ENCODE measurements around the gene GALNT9. TPM values are rescaled to one million over a fixed set of nuclear protein-coding genes. Genes with fewer than 3 reads are reported as not detected.

Gene GALNT9
- polyA plus RNA-seq, 2 of the 4 experiments (the other 2 are of a cell fraction) = 0.66 to 2.8 TPM

GRCh38 chr12:132175496-132176384 lies 153.6 kb downstream of the GALNT9 start:
- no peak for TF ChIP-seq RFX5 (IDR thresholded peaks at IDR 0.05)
- no peak for TF ChIP-seq RNF2 (IDR thresholded peaks at IDR 0.05; ENCODE audit: borderline replicate concordance, low read depth)
- TF ChIP-seq ZFP36 (IDR thresholded peaks at IDR 0.05; ENCODE audit: borderline replicate concordance, partially characterized antibody) = no peak
- no peak for TF ChIP-seq ZSCAN20 (CRISPR knock-in tag; IDR thresholded peaks at IDR 0.05)
- TF ChIP-seq KDM1A (IDR thresholded peaks at IDR 0.05; ENCODE audit: low read depth) = no peak
- no peak for TF ChIP-seq ELK1 (IDR thresholded peaks at IDR 0.05; ENCODE audit: low read depth, low read length)
- TF ChIP-seq ZC3H11A (IDR thresholded peaks at IDR 0.05) = no peak
- TF ChIP-seq, protein P1, sequence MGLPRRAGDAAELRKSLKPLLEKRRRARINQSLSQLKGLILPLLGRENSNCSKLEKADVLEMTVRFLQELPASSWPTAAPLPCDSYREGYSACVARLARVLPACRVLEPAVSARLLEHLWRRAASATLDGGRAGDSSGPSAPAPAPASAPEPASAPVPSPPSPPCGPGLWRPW (IDR thresholded peaks at IDR 0.05) = no peak
- TF ChIP-seq KDM5A (IDR thresholded peaks at IDR 0.05) = no peak
- ATAC-seq = no peak
- peaks cover 9% of the 10 kb centered on the region; the same call in 2 of the 3 replicates for H3K4me1 ChIP-seq
- H3K9me3 ChIP-seq = no peaks in the 10 kb centered on the region
- 65% methylated on average over 22 of the region's 35 CpGs for WGBS (ENCODE audit: missing lambda C conversion rate)
- H3K4me2 ChIP-seq = no peak overlapping the region
- no peak overlapping the region for H3K27ac ChIP-seq
- FAIRE-seq = no peak
- ChIA-PET POLR2A (no interaction called here), CTCF (interaction anchor here (1.0 to 2.6 kb wide), 7 partner anchors 9 to 439 kb away, joined by 4 to 7 read pairs (median 6); no protein-coding TSS in a partner anchor)
- DNase-seq (ENCODE audit: low read depth in 1 of 2, low spot score in 1 of 2) = no peak
- H3K4me3 ChIP-seq = no peak overlapping the region

DNA sequence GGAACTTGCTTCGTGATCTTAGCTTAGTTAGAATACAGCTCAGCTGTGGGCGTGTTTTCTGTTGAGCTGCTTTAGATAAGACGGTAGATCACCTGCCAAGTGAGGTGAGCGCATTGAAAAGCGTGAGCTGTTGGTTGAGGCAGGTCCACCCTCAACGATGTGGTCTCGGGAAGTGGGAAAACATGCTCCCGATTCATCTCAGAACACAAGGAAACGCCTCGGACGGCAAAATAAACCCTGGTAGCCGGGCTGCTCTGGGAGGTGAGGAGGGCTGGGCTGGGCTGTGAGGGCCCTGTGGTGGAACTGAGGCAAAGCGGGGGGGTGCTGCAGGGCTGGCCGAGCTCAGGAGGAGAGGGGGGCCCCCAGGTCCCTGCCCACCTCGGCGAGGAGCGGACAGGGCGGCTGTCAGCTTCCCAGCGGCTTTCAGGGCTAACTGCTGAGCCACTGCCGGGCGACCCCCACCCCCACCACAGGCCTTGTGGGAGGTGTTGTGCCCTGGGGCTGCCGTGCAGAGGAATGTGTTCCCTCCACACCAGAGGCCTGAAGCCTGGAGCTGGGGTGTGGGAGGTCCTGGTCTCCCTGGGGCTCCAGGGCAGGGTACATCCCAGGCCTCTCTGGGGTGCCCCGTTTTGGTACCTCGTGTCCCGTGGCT lies 154.4 kb downstream of the GALNT9 start:
- Histone ChIP-seq H3K4me2 (no peak overlapping the region), H3K4me3 (no peak overlapping the region), H3K27ac (no peak overlapping the region), H3K4me1 (peaks cover 9% of the 10 kb centered on the region; the same call in 2 of the 3 replicates), H3K9me3 (no peaks in the 10 kb centered on the region)
- ChIA-PET POLR2A (no interaction called here), CTCF (interaction anchor here (0.6 to 2.6 kb wide), 10 partner anchors 12 to 457 kb away, joined by 3 to 7 read pairs (median 5); no protein-coding TSS in a partner anchor)
- FAIRE-seq (no peak), ATAC-seq (no peak), DNase-seq (ENCODE audit: low read depth in 1 of 2, low spot score in 1 of 2) (no peak)
- WGBS (ENCODE audit: missing lambda C conversion rate) = 76% methylated on average over 23 of the region's 25 CpGs
- no peak for TF ChIP-seq PHF8 (IDR thresholded peaks at IDR 0.05; ENCODE audit: borderline replicate concordance, low read depth)
- no peak for TF ChIP-seq CBX2 (IDR thresholded peaks at IDR 0.05; ENCODE audit: borderline replicate concordance, low read depth)
- no peak for TF ChIP-seq MAZ (IDR thresholded peaks at IDR 0.05; ENCODE audit: borderline replicate concordance, low read depth, low read length)
- no peak for TF ChIP-seq ZSCAN20 (CRISPR knock-in tag; IDR thresholded peaks at IDR 0.05)
- no peak for TF ChIP-seq PBX3 (IDR thresholded peaks at IDR 0.05)
- no peak for TF ChIP-seq NPAS2 (CRISPR knock-in tag; IDR thresholded peaks at IDR 0.05; ENCODE audit: borderline replicate concordance)
- TF ChIP-seq EHF (CRISPR knock-in tag; IDR thresholded peaks at IDR 0.05) = no peak
- TF ChIP-seq HOXA7 (CRISPR knock-in tag; IDR thresholded peaks at IDR 0.05) = no peak
- TF ChIP-seq FOSB (CRISPR knock-in tag; IDR thresholded peaks at IDR 0.05) = no peak
- no peak for TF ChIP-seq ELK1 (IDR thresholded peaks at IDR 0.05; ENCODE audit: low read depth, low read length)

Measured in A549 (cell line).